Fibroblast of peridontal ligament (primary cell): ENCODE results near the gene AQP1.

Experiments used
- DNase-seq: peaks from one replicate; pipeline ENCODE4 v3.0.0-alpha.2; 2010; ENCODE audit errors: extremely low read depth

The AQP1 gene

GRCh38 chr7:30974605-30975255, 63.1 kb downstream of the AQP1 start:
- peak; percentile 20 for DNase-seq
